ENCODE results near the gene PPP2R5A.
A peak's percentile ranks its signal among the peaks of the same experiment; 100 is the strongest.

Gene PPP2R5A

GRCh38 chr1:212284744-212285684 is at the start of gene PPP2R5A:
PPP2R5A (plus strand) TSS chr1:212285410; CDS start chr1:212286111, 701 bp downstream.
- DNase-seq, result peak; percentile 99 to 100

- DNase-seq, result no peak
Measured at GRCh38 chr1:212235857-212236256, 49.4 kb upstream of the PPP2R5A start.

GRCh38 chr1:212236664-212237220 is 48.5 kb upstream of the PPP2R5A start:
- DNase-seq, result no peak

GRCh38 chr1:212237651-212238050 is 47.6 kb upstream of the PPP2R5A start:
- no peak for DNase-seq

- no peak for DNase-seq
Measured at GRCh38 chr1:212238552-212238951, 46.7 kb upstream of the PPP2R5A start.

- no peak for DNase-seq
Measured at GRCh38 chr1:212241501-212241900, 43.7 kb upstream of the PPP2R5A start.

GRCh38 chr1:212241957-212242287 is 43.3 kb upstream of the PPP2R5A start:
- DNase-seq, result no peak

GRCh38 chr1:212242288-212242984 is 42.8 kb upstream of the PPP2R5A start:
- no peak for DNase-seq

GRCh38 chr1:212242985-212243308 is 42.3 kb upstream of the PPP2R5A start:
- DNase-seq, result no peak

GRCh38 chr1:212244441-212244840 is 40.8 kb upstream of the PPP2R5A start:
- DNase-seq, result no peak

GRCh38 chr1:212247179-212247721 is 38.0 kb upstream of the PPP2R5A start:
- no peak for DNase-seq

- no peak for DNase-seq
Measured at GRCh38 chr1:212247988-212248387, 37.2 kb upstream of the PPP2R5A start.

- peak in 1 of 2 donors; percentile 36 for DNase-seq
Measured at GRCh38 chr1:212254853-212255363, 30.3 kb upstream of the PPP2R5A start.

- DNase-seq, result no peak
Measured at GRCh38 chr1:212255705-212256307, 29.4 kb upstream of the PPP2R5A start.

GRCh38 chr1:212256369-212256768 is 28.8 kb upstream of the PPP2R5A start:
- peak; percentile 44 to 55 for DNase-seq

GRCh38 chr1:212257157-212257556 is 28.1 kb upstream of the PPP2R5A start:
- DNase-seq, result no peak

- no peak for DNase-seq
Measured at GRCh38 chr1:212259693-212260480, 25.3 kb upstream of the PPP2R5A start.

- no peak for DNase-seq
Measured at GRCh38 chr1:212260557-212261355, 24.5 kb upstream of the PPP2R5A start.

- DNase-seq, result no peak
Measured at GRCh38 chr1:212261361-212261929, 23.8 kb upstream of the PPP2R5A start.

- DNase-seq, result no peak
Measured at GRCh38 chr1:212267017-212267416, 18.2 kb upstream of the PPP2R5A start.

- DNase-seq, result no peak
Measured at GRCh38 chr1:212267460-212267859, 17.8 kb upstream of the PPP2R5A start.
